Astrocyte (in vitro differentiated cells and primary cell): ENCODE results near the gene ZBTB18. TPM values are rescaled to one million over a fixed set of nuclear protein-coding genes. Genes with fewer than 3 reads are reported as not detected.
A peak's percentile ranks its signal among the peaks of the same experiment; 100 is the strongest.

Experiments
- DNase-seq: peaks from one replicate; pipeline ENCODE4 v3.0.0-alpha.2; 2010; ENCODE audit warnings: low read depth
- FAIRE-seq: peaks from 2 replicates; lab custom pipeline; 2011; peaks lifted over from hg19 to GRCh38; lab: Jason Lieb, UNC
- H2AFZ ChIP-seq: 2 replicates; pipeline ENCODE4 v1.6.0; 2012; ENCODE audit warnings: low read depth, low read length, inconsistent platforms
- H3K27ac ChIP-seq: 2 replicates; pipeline ENCODE4 v1.5.1; 2011; ENCODE audit warnings: low read depth, low read length, inconsistent platforms
- H3K27me3 ChIP-seq: 2 replicates; pipeline ENCODE4 v1.6.0; 2011; ENCODE audit warnings: low read length, inconsistent platforms; ENCODE audit not compliant: insufficient read depth
- H3K36me3 ChIP-seq: 2 replicates; pipeline ENCODE4 v1.5.1; 2011; ENCODE audit warnings: low read length, inconsistent platforms; ENCODE audit not compliant: insufficient read depth
- H3K4me1 ChIP-seq: 2 replicates; pipeline ENCODE4 v1.5.1; 2011; ENCODE audit warnings: low read length, inconsistent platforms; ENCODE audit not compliant: insufficient read depth
- H3K4me2 ChIP-seq: 2 replicates; pipeline ENCODE4 v1.6.0; 2012; ENCODE audit warnings: low read length, inconsistent platforms
- H3K4me3 ChIP-seq: 2 replicates; pipeline ENCODE4 v1.5.1; 2011; ENCODE audit warnings: low read depth, mild to moderate bottlenecking, low read length, inconsistent platforms; ENCODE audit not compliant: insufficient read depth
- H3K79me2 ChIP-seq: 2 replicates; pipeline ENCODE4 v1.6.0; 2012; ENCODE audit warnings: mild to moderate bottlenecking, low read length, inconsistent platforms; ENCODE audit not compliant: insufficient read depth
- H3K9ac ChIP-seq: 2 replicates; pipeline ENCODE4 v1.6.0; 2012; ENCODE audit warnings: mild to moderate bottlenecking, low read length, inconsistent platforms
- H3K9me3 ChIP-seq: 2 replicates; pipeline ENCODE4 v1.5.1; 2012; ENCODE audit warnings: low read depth, mild to moderate bottlenecking, low read length, inconsistent platforms; ENCODE audit not compliant: insufficient read depth
- H4K20me1 ChIP-seq: 2 replicates; pipeline ENCODE4 v1.6.0; 2012; ENCODE audit warnings: low read length, inconsistent platforms; ENCODE audit not compliant: insufficient read depth
- H3K27ac Mint-ChIP-seq: one replicate; pipeline ENCODE4 v1.8.0; 2021; ENCODE audit warnings: mild to moderate bottlenecking, mixed read lengths; ENCODE audit not compliant: unreplicated experiment
- H3K27me3 Mint-ChIP-seq: one replicate; pipeline ENCODE4 v1.8.0; 2021; ENCODE audit warnings: low read depth, mixed read lengths; ENCODE audit not compliant: unreplicated experiment
- H3K36me3 Mint-ChIP-seq: one replicate; pipeline ENCODE4 v1.8.0; 2021; ENCODE audit warnings: low read depth, mixed read lengths; ENCODE audit not compliant: unreplicated experiment
- H3K4me1 Mint-ChIP-seq: one replicate; pipeline ENCODE4 v1.8.0; 2021; ENCODE audit warnings: low read depth, mixed read lengths; ENCODE audit not compliant: unreplicated experiment
- H3K4me3 Mint-ChIP-seq: one replicate; pipeline ENCODE4 v1.8.0; 2021; ENCODE audit warnings: mild to moderate bottlenecking, moderate library complexity, mixed read lengths; ENCODE audit not compliant: unreplicated experiment
- H3K9me3 Mint-ChIP-seq: one replicate; pipeline ENCODE4 v1.8.0; 2021; ENCODE audit warnings: mild to moderate bottlenecking, mixed read lengths; ENCODE audit not compliant: unreplicated experiment
- EZH2 ChIP-seq: IDR thresholded peaks from 2 replicates; pipeline ENCODE4 v1.6.1; 2012; ENCODE audit warnings: mild to moderate bottlenecking, low read length, inconsistent platforms; ENCODE audit not compliant: insufficient read depth
- total RNA-seq: library from RNA; stranded (reverse); gene quantifications from 2 replicates; pipeline ENCODE4 v1.2.1, GENCODE V29; 2021
- TF ChIP-seq, protein P1 (sequence below): IDR thresholded peaks from 2 replicates; pipeline ENCODE4 v1.5.1; 2011; ENCODE audit warnings: low read depth, mild to moderate bottlenecking, inconsistent platforms, low read length, moderate library complexity; ENCODE audit not compliant: insufficient read depth

Gene ZBTB18
- total RNA-seq, 1 donor from 2014 or later = 19.2 TPM

GRCh38 chr1:244088161-244088560, 37.1 kb downstream of the ZBTB18 start:
- Histone ChIP-seq H2AFZ (no peak overlapping the region), H3K9me3 (no peaks in the 10 kb centered on the region), H3K27ac (no peak overlapping the region), H3K79me2 (no peaks in the 10 kb centered on the region), H3K9ac (no peak overlapping the region), H3K4me2 (no peak overlapping the region), H3K4me3 (no peak overlapping the region), H3K4me1 (peaks cover 13% of the 10 kb centered on the region), H4K20me1 (no peaks in the 10 kb centered on the region), H3K36me3 (no peaks in the 10 kb centered on the region), H3K27me3 (peaks cover under 1% of the 10 kb centered on the region)
- FAIRE-seq = no peak
- Mint-ChIP-seq H3K27ac (no peak overlapping the region), H3K9me3 (peaks cover 10% of the 10 kb centered on the region), H3K4me1 (peaks cover 4% of the 10 kb centered on the region), H3K36me3 (no peaks in the 10 kb centered on the region), H3K27me3 (peaks cover 29% of the 10 kb centered on the region), H3K4me3 (no peak overlapping the region)
- no peak for TF ChIP-seq EZH2
- TF ChIP-seq, protein P1, sequence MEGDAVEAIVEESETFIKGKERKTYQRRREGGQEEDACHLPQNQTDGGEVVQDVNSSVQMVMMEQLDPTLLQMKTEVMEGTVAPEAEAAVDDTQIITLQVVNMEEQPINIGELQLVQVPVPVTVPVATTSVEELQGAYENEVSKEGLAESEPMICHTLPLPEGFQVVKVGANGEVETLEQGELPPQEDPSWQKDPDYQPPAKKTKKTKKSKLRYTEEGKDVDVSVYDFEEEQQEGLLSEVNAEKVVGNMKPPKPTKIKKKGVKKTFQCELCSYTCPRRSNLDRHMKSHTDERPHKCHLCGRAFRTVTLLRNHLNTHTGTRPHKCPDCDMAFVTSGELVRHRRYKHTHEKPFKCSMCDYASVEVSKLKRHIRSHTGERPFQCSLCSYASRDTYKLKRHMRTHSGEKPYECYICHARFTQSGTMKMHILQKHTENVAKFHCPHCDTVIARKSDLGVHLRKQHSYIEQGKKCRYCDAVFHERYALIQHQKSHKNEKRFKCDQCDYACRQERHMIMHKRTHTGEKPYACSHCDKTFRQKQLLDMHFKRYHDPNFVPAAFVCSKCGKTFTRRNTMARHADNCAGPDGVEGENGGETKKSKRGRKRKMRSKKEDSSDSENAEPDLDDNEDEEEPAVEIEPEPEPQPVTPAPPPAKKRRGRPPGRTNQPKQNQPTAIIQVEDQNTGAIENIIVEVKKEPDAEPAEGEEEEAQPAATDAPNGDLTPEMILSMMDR = no peak
- DNase-seq = no peak

GRCh38 chr1:244089561-244089960, 38.5 kb downstream of the ZBTB18 start:
- Mint-ChIP-seq H3K27ac (no peak overlapping the region), H3K36me3 (no peaks in the 10 kb centered on the region), H3K4me1 (peaks cover 4% of the 10 kb centered on the region), H3K4me3 (no peak overlapping the region), H3K27me3 (peaks cover 17% of the 10 kb centered on the region), H3K9me3 (peaks cover 3% of the 10 kb centered on the region)
- DNase-seq (peak; percentile 59), FAIRE-seq (no peak)
- Histone ChIP-seq H3K36me3 (no peaks in the 10 kb centered on the region), H3K9me3 (no peaks in the 10 kb centered on the region), H4K20me1 (no peaks in the 10 kb centered on the region), H2AFZ (no peak overlapping the region), H3K4me2 (no peak overlapping the region), H3K9ac (no peak overlapping the region), H3K27ac (no peak overlapping the region), H3K27me3 (no peaks in the 10 kb centered on the region), H3K79me2 (no peaks in the 10 kb centered on the region), H3K4me3 (no peak overlapping the region), H3K4me1 (peaks cover 13% of the 10 kb centered on the region)
- TF ChIP-seq, protein P1 = no peak
- TF ChIP-seq EZH2 = no peak

GRCh38 chr1:244090645-244091044, 39.6 kb downstream of the ZBTB18 start:
- TF ChIP-seq, protein P1 = no peak
- TF ChIP-seq EZH2 = no peak
- Histone ChIP-seq H3K4me3 (no peak overlapping the region), H3K4me2 (no peak overlapping the region), H3K9ac (no peak overlapping the region), H3K27me3 (no peaks in the 10 kb centered on the region), H3K9me3 (no peaks in the 10 kb centered on the region), H3K4me1 (peaks cover 13% of the 10 kb centered on the region), H3K36me3 (no peaks in the 10 kb centered on the region), H4K20me1 (no peaks in the 10 kb centered on the region), H3K27ac (no peak overlapping the region), H3K79me2 (no peaks in the 10 kb centered on the region), H2AFZ (no peak overlapping the region)
- no peak overlapping the region for H3K4me3 Mint-ChIP-seq
- peaks cover 15% of the 10 kb centered on the region for H3K27me3 Mint-ChIP-seq
- H3K9me3 Mint-ChIP-seq = peaks cover 2% of the 10 kb centered on the region
- no peaks in the 10 kb centered on the region for H3K36me3 Mint-ChIP-seq
- no peak for FAIRE-seq
- H3K27ac Mint-ChIP-seq = no peak overlapping the region
- no peak for DNase-seq
- H3K4me1 Mint-ChIP-seq = peaks cover 4% of the 10 kb centered on the region
